ENCODE measurements around the gene ACSM2B. TPM values are rescaled to one million over a fixed set of nuclear protein-coding genes. Genes with fewer than 3 reads are reported as not detected.
"Not testable (repeated sequence)": the region's sequence is repeated elsewhere in the genome, so short reads cannot be mapped to it uniquely, and the experiment has no call there.

ACSM2B gene
- total and polyA plus RNA-seq, 10 of the 15 experiments (the other 5 are each of a cell fraction or from before 2014, with no cell fraction given) = not detected

DNA sequence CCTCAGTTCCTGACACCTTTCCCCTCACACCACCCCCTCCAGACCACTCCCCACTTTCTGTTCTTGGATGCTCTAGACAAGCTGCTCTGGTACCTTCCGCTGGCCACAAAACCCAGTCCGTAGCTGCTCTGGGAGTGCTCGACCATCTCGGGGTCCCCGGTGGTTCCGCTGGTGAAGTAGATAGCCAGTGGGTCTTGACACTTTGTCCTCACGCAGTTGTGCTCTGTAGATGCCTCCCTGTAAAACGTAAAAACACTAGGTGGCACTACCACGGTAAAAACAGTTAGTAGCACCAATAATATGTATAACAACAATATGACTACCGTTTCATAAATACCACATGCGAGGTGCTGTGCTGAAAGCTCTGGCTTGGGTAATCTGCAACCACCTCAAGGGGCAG lies 26.0 kb upstream of the ACSM2B start:
- BruUV-seq (replicated peaks); H3K79me2 ChIP-seq (ENCODE audit: control insufficient read depth, insufficient read depth, low read length); H3K4me3 ChIP-seq; H3K27ac ChIP-seq (ENCODE audit: control insufficient read depth, insufficient read depth); H3K9ac ChIP-seq (ENCODE audit: control insufficient read depth, insufficient read depth, low read length); H2AFZ ChIP-seq (ENCODE audit: control insufficient read depth, low read depth, low read length); POLR2A ChIA-PET; DNase-seq (ENCODE audit: low read depth, low spot score); H3K4me2 ChIP-seq (ENCODE audit: control insufficient read depth, insufficient read depth); H3K27me3 ChIP-seq (replicated peaks in 1 of 2; ENCODE audit: control insufficient read depth in 2 of 2, insufficient read depth in 2 of 2, low read length in 1 of 2); H3K9me3 ChIP-seq (replicated peaks; ENCODE audit: control insufficient read depth, insufficient read depth, low read length); H4K20me1 ChIP-seq (ENCODE audit: control insufficient read depth, insufficient read depth); H3K4me1 ChIP-seq (ENCODE audit: control insufficient read depth, insufficient read depth, low read length); H3K36me3 ChIP-seq (ENCODE audit: control insufficient read depth in 2 of 2, insufficient read depth in 2 of 2, low read length in 1 of 2): not testable (repeated sequence)
- 26% methylated on average over 11 of the region's 11 CpGs for WGBS (ENCODE audit: insufficient coverage, insufficient replicate concordance, low lambda C conversion rate, missing lambda C conversion rate)
- in situ Hi-C loops (cut with MboI) = loop anchor here (10.0 kb wide), 1 partner anchor 103 kb away; no protein-coding TSS in a partner anchor
- ChIA-PET SMC1A (ENCODE audit: uncharacterized antibody, unreplicated experiment) (interaction anchor here (0.9 to 1.1 kb wide), 2 partner anchors 102 to 103 kb away, joined by 3 read pairs; no protein-coding TSS in a partner anchor), RAD21 (ENCODE audit: unreplicated experiment) (interaction anchor here (1.2 to 1.3 kb wide), 2 partner anchors 74 to 102 kb away, joined by 4 to 6 read pairs; no protein-coding TSS in a partner anchor), CTCF (interaction anchor here (1.0 to 2.0 kb wide), 4 partner anchors 26 to 107 kb away, joined by 3 to 6 read pairs (median 4); no protein-coding TSS in a partner anchor)
- FAIRE-seq (peak; percentile 31), ATAC-seq (peak; percentile 64; the same call in 2 of the 3 replicates)
- TF ChIP-seq, protein P1, sequence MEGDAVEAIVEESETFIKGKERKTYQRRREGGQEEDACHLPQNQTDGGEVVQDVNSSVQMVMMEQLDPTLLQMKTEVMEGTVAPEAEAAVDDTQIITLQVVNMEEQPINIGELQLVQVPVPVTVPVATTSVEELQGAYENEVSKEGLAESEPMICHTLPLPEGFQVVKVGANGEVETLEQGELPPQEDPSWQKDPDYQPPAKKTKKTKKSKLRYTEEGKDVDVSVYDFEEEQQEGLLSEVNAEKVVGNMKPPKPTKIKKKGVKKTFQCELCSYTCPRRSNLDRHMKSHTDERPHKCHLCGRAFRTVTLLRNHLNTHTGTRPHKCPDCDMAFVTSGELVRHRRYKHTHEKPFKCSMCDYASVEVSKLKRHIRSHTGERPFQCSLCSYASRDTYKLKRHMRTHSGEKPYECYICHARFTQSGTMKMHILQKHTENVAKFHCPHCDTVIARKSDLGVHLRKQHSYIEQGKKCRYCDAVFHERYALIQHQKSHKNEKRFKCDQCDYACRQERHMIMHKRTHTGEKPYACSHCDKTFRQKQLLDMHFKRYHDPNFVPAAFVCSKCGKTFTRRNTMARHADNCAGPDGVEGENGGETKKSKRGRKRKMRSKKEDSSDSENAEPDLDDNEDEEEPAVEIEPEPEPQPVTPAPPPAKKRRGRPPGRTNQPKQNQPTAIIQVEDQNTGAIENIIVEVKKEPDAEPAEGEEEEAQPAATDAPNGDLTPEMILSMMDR (IDR thresholded peaks at IDR 0.05 in 2 of 3, conservative IDR thresholded peaks at IDR 0.05 in 1 of 3; ENCODE audit: control insufficient read depth in 2 of 3, extremely low read depth in 1 of 3, insufficient read depth in 1 of 3, low read depth in 3 of 3, low read length in 3 of 3) = peak; percentile 19 to 33 (median 31); a peak in 2 of 6 replicates
- peak; percentile 52; the same call in 1 of the 2 replicates for TF ChIP-seq SMC3 (IDR thresholded peaks at IDR 0.05; ENCODE audit: borderline replicate concordance, low read length)
- TF ChIP-seq RAD21 (IDR thresholded peaks at IDR 0.05; ENCODE audit: insufficient read depth, low read depth, low read length) = peak; percentile 42
- intact Hi-C loops (cut with micrococcal nuclease; ENCODE audit: unreplicated experiment) = loop anchor here (5.0 kb wide), 2 partner anchors 90 to 105 kb away; no protein-coding TSS in a partner anchor

DNA sequence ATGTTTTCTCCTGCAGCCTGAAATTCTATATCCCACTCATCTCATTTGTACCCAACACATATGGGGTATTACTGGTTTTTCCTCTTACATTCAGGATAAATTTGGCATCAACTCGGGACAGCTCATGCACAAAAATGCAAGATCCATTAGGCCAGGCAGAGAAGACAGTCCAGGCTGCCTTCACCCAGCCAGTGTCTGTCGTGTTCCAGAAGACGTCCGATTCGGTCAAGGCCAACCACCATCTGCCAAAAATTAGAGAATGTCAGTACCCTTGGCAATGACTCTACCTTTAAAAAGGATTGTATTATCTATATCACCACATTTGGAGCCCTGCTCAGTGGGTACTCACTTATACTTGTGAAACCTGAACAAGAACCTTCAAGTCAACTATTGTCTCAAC lies 23.3 kb upstream of the ACSM2B start:
- ATAC-seq; H4K20me1 ChIP-seq (ENCODE audit: control insufficient read depth, insufficient read depth); H3K27ac ChIP-seq (ENCODE audit: control insufficient read depth, insufficient read depth); POLR2A ChIA-PET; intact Hi-C loops (cut with micrococcal nuclease; ENCODE audit: unreplicated experiment); H3K9ac ChIP-seq (ENCODE audit: control insufficient read depth, insufficient read depth, low read length); H3K9me3 ChIP-seq (replicated peaks; ENCODE audit: control insufficient read depth, insufficient read depth, low read length); H3K36me3 ChIP-seq (ENCODE audit: control insufficient read depth in 2 of 2, insufficient read depth in 2 of 2, low read length in 1 of 2); DNase-seq (ENCODE audit: low read depth, low spot score); H3K4me3 ChIP-seq; in situ Hi-C loops (cut with MboI); H3K4me1 ChIP-seq (ENCODE audit: control insufficient read depth, insufficient read depth, low read length); H3K79me2 ChIP-seq (ENCODE audit: control insufficient read depth, insufficient read depth, low read length); H3K4me2 ChIP-seq (ENCODE audit: control insufficient read depth, insufficient read depth); BruUV-seq (replicated peaks); H3K27me3 ChIP-seq (replicated peaks in 1 of 2; ENCODE audit: control insufficient read depth in 2 of 2, insufficient read depth in 2 of 2, low read length in 1 of 2); FAIRE-seq; CTCF ChIA-PET; SMC1A ChIA-PET (ENCODE audit: uncharacterized antibody, unreplicated experiment); H2AFZ ChIP-seq (ENCODE audit: control insufficient read depth, low read depth, low read length); RAD21 ChIA-PET (ENCODE audit: unreplicated experiment): not testable (repeated sequence)
- 12% methylated on average over 5 of the region's 5 CpGs for WGBS (ENCODE audit: insufficient coverage, insufficient replicate concordance, low lambda C conversion rate, missing lambda C conversion rate)

Data from GM12878 (cell line).